Activated CD4-positive, alpha-beta T cell treated with anti-CD3 and anti-CD28 coated beads, Interleukin-2, amount 50 U/mL, for 24 hours (primary cell): ENCODE data around the gene GLDN.

Experiments used
- DNase-seq, 2 donors: peaks; one replicate each; pipeline ENCODE4 v3.0.0-alpha.2; 2020; ENCODE audit warnings: low read depth in 1 of 2, low spot score in 1 of 2

The GLDN gene

DNA sequence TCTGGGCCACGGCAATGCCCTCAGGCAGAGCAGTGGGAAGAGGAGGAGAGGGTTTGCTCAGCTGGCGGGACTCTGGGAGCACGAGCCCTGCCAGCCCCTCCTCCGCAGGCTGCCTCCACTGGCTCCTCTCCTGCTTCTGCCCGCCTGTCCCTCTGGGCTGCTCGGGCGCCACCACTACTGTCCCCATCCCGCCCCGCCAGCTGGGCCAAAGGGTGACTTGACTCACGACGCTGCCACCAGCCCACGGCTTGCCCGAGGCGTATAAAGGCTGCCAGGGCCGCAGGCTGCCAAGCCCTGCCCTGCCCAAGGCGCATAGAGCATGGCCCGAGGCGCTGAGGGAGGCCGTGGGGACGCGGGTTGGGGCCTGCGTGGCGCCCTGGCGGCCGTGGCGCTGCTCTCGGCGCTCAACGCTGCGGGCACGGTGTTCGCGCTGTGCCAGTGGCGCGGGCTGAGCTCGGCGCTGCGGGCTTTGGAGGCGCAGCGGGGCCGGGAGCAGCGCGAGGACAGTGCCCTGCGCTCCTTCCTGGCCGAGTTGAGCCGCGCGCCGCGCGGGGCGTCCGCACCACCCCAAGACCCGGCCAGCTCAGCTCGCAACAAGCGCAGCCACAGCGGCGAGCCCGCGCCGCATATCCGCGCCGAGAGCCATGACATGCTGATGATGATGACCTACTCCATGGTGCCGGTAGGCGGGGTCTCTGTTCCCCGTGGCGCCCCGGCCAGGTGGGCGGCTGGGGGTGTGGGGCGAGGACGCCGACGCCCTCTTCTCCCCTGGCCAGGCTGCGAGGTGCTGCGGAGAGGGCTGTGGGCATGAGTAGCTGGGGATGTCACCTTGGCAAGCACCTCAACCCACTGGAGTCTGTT lies at the start of gene GLDN:
TSS of gene GLDN (plus strand) at position 290 of the 861 bp plus-strand sequence. CDS start at position 320, 30 bp downstream.
- no peak for DNase-seq

DNA sequence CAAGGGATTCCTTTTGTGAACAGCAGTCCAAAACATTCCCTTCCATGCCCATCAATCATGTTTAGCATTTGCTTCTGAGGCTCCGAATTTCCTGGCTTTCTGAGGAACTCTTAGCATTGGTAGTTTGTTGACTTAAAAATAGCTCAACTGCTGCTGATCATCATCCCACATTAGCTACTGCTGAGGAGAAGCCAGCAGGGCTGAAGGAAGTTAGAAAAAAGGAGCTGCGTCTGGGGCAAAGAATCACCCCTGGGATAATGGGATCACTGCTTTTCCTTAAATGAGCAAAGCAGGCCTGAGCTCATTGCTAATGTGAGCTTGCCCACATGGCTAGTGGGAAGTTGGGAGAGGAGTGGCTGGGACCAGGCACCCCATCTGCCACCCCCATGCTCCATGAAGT lies 42.8 kb upstream of the GLDN start:
- no peak for DNase-seq

DNA sequence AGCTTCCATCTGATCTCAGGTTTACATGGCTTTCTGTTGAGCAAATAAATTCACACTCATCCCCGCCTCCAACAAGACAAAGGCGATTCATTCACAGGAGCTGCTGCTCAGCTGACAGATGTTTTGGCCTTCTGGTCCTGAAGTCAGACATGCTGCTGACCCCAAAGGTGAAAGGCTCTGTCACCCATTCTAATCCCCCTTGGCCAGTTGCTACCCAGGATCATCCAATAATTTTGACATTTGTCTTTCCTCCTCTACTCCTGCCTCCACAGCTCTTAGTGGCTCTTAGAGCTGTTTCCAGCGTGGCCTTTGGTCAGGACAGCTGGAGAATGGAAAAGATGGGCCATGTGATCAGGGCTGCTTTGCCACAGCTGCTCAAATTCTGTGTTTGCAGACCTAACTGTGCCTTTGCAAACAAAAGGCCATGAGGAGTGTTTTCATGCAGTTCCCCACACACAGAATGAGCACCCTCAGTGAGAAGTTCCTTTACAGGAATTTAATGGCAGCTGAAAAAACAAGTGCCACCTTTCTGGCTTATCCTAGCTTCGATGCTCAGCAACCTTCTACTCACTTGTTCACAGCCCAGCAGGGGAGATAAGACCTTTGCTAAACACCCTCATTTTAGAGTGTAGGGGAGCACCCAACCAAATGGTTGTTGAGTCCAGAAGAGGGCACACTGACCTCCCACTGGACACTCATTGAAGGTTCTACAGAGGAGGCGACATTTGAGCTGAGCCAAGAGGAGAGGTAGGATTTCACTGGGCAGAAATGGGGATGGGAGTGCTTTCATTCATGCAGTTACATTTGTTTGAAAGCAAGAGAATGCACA lies 42.1 kb upstream of the GLDN start:
- no peak for DNase-seq

DNA sequence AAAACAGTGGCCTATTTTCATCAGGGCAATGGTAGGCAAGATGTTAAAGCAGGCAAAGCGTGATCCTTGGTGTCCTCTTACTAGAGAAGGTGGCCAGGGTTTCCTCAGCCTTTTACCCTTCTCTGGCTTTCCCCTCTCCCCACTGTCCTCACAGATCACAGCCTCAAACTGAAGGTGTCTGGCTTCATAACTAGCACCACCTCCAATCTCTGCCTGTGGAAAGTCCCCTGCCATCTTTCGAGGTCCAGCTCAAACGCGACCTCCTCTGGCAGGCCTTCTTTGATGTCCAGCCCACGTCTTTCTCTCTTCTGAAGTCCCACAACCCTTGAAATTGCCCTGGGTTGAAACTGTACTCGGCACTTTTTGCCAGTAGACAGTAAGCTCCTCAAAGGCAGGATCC lies 39.0 kb upstream of the GLDN start:
- DNase-seq = no peak

DNA sequence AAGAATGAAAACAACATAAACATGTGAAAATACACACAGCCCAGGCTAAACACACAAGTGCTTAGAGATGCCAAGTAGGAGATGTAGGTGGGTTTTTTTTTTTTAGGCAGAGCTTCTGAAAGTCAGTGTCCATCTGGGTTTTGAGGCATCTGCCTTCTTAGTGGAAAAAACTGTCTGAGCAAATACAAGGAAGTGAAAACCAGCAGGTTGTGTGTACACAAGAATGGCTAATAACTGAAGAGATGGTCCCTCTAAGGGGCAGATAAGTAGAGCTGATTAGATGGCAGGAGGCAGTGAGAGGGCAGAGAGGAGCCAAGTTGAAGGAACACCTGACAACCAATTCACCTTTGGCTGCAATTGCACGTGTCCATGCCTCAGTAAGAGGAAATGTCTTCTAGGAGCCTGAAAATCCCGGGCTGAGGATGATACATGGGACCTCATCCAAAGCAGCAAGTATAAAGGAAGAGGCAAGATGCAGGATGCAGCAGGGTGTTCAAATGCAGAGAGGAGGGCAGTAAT lies 37.9 kb upstream of the GLDN start:
- DNase-seq = no peak

DNA sequence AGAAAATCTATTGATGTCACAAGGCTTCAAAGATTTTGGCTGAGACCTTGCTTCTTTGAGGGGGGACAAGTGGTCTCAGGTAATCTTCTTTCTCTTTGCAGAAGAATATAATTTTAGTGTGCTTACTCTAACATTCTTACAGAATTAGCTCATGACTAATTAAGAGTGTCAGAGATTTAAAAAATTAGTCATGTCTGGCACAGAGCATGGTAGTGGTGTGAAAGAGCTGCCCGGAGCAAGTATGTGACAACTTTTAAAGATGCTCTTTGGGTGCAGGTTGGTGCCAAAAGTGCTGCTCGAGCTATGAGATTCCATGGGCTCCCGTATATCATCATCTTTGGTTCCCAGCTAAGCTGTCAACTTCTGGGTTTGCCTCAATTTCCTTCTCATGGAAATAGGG lies 34.1 kb upstream of the GLDN start:
- DNase-seq = no peak

DNA sequence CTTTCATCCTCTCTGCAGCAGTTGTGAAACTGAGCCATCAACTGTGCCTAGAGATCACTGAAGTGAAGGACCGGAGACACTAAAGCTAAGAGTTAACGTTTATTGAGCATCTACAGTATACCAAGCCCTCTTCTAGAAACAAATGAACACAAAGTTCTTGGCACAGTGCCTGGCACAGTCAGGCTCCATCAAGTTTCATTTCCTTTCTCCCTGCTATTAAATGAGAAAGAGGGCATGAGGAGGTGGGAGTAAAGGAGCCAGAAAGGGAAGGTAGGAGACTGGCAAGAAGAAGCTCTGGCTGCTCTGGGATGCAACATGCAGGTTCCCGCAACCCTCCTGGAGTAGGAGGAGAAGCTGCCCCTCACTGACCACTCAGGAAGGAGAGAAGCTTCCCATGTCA lies 33.6 kb upstream of the GLDN start:
- DNase-seq = no peak

DNA sequence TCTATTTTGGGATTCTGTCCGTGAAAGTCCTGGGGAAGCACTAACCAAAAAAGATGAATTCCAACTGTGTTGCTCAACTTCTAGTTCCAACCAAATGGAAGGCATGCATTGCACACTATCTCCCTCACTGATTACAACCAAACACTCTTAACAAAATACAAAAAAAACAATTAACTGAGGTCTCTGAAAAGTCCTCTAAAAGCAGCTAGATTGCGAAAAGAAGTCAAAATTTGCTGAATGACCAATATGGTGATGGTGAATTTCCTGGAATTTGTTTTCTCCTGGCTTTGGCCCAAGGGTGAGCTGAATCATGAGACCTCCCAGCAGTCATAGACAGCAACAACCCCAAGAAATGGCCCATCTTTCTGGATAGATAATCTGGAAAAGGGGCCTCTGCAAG lies 31.4 kb upstream of the GLDN start:
- no peak for DNase-seq

DNA sequence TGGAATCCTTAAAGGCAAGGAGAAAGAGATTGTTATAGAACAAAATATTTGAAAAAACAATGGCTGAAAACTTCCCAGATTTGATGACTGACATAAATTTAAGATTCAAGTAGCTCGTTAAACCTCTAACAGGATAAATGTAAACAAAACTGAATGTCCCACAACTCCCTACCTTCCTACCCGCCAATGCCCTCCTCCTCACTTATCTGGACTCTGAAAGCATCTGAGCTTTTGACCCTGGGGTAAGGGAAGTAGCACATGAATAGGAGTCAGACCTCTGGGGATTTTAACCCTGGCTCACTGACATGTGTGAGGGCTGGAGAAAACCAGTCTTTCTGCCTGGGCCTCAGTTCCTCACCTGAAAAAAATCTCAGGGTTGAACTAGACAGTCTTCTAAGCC lies 29.9 kb upstream of the GLDN start:
- DNase-seq = no peak

DNA sequence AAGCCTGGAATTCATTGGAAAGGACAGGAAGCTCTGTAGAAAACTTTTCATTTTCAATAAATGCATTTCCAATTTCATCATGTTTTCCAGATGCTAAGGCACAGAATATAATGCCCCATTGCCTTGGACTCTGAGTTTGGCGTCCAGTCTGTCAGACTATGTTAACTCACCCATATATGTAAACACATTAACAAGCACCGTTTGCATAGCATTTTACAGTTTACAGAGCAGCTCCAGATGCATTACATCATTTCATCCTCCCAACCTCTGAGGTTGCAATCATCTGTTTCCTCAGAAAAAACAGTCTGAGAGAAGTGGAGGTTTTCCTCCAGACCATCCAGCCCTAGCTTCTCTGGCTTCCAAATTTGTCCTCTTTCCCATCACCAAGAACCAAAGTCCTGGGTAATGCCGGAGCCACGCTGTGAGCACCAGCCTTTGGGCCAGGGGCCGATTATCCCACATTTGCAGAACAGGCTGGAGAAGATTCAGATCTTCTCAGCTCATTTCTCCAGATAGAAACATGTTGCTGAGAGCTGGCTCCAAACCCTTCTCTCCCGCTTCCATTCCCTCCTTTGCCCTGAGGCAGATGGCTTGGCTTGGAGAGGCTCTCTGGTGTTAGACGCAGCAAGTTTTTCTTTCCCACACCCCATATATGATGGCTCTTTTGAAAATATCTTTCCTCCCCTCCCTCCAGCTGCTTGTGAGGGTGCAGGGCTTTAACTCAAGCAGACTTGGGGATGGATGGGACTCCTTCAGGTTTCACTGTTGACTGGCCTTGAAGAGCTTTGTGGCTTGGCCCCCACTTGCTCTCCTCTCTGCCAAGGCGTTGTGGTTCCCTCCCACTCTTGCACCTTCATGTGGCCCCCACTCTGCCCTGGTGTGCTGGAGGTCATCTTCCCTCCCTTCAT lies 29.0 kb upstream of the GLDN start:
- DNase-seq = no peak

DNA sequence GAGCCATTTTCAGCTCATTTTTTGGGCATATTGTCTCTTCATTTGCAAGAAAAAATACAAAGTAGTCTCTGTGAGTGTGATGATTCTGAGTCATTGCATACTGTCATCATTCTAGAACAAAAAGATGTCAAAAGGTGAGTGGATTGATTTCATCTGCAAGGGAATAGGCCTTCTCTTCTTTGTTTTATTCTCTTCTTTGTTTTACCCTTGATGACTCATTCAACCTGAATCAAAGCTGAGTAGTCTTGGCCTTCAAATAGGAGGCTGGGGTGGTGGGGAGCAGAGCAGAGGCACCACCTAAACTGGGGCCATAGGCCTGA lies 28.4 kb upstream of the GLDN start:
- no peak for DNase-seq

DNA sequence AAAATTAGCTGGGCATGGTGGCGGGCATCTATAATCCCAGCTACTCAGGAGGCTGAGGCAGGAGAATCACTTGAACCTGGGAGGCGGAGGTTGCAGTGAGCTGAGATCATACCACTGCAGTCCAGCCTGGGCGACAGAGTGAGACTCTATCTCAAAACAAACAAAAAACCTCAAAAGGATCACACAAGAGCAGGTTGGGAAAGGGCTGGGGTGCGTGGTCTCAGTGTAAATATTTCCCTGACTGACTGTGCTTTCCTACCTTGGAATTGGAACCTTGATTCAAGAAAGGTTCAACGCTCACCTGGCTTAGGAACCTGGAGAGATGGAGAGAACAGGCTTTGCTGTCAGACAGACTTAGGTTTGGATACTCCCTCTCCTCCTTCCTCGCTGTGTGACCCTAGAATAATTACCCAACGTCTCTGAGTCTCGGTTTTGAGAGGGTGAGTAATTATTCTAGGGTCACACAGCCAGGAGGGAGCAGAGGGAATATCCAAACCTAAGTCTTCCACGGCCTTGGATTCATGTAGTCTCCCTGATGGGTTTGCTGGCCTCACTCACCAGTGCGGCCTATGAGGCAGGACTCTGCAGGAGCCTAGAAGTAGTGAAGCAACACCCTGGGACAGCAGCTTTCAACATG lies 27.7 kb upstream of the GLDN start:
- no peak for DNase-seq

DNA sequence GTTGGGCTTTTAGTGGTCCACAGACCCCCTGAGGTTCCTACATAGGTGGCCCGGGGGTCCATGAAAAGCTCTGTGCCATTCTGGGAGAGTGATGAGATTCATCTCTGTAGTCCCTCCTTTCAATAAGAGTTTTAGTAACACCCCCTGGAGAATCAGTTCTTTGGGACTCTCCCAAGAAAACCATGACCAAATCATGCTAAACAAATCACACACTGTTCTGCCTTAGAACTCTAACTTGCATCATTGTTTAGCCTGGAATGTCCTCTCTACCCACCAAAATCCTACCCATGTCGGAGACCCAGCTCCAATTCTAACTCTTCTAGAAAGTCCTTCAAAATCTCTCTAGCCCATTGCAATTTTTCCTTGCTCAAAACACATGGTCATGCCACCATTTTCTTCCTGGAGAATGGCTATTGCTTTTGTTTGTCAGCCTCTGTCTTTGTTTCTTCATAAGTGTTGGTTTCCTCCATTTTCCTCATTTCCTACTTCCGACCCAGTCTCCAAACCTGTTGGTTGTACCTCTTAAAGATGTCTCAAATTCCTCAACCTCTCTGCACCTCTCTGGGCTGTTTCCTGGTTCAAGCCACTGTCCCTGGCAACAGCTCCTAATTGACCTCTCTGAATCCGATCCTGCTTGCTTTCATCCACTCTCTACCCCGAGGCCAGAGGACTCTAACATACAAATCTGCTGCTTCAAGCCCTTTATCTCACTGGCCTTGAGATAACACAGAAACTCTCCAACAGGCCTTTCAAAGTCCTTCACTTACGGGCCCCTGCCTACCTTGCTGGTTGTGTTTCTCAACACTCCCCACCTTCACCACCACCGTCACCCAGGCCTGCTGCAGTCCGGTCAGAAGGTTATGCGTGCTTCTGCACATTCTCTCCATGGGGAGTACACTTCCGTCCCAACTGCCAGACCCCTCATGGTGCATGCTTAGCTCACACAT lies 26.8 kb upstream of the GLDN start:
- DNase-seq = no peak

DNA sequence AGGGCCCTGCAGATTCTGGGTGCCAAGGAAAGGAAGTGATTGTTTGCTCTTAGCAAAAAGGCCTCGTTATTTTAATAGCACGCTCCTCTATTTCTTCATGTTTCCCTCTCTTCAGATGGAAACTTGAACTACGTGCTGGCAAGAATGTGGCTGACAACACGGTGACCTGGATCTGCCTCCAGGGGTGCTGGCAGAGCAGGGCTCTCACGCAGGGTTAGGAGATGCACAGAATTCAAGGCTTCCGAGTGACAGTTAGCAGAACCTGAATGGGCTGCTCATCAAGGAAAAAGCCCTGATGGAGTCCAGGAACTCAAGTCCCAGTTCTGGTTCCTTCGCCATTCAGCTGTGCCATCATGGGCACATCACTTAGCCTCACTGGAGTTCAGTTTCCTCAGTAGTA lies 25.7 kb upstream of the GLDN start:
- no peak for DNase-seq

DNA sequence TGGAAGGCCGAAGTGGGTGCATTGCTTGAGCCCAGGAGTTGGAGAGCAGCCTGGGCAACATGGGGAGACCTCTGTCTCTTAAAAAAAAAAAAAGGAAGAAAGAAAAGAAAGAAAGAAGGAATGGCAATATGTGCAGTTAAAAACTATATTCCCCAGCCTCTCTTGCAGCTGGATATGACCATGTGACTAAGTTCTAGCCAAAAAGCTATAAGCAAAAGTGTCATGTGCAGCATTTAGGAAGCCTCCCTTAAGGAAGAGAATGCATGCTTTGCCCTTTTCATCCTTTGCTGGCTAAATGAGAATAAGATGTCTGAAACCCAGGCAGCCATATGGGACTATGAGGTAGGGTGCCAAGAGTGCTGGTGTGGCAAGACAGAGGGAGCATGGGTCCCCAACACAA lies 24.8 kb upstream of the GLDN start:
- DNase-seq = no peak

DNA sequence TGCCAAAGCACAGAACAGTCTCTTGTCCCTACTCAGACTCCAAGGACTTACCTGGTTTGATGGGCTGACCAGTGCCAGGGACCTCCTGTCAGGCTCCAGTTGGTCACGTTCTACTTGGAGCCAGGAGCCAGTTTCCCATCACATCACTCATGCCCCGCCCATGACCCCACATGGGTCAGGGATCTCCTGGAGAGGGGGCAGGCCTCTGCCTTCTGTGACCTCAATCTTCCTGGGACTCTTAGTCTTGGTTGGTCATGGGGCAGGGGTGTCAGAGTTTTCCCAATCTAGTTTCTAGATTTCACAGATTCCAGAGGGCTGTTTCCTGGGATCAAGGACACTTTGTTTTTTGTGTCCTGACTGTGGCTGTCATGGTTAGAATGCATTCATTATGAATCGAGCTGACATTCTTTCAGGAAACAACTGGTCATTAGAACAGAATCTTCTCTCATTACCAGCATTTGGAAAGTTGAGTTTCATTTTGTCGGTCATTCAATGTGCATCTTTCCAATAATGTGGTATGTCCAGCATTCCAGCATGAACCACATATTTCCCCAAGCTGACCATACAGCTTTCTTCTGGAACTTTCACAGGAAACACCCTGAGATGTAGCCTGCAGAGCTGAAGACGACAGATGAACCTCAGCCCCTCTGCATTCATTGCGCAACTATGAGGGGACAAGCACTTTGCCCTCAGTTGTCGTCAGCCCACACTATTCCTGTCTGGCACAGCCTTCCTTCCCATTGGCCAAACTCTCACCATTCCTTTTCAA lies 22.9 kb upstream of the GLDN start:
- DNase-seq = no peak

DNA sequence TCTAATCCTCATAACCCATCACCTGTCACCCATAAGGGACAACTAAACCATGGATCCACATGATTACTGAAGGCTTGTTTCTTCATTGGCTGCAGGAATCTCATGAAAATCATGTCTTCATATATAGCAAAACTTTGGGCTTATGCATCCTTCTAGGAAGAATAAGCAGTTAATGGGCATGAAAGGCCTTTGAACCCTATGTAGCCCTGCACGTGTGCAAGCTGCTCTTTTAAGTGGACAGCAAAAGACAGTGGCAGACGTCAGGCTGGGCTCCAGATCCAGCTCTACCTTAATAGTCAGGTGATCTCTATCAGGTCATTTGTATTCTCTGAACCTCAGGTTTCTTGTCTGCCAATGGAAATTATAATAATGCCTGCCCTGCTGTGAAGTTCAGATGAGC lies 21.9 kb upstream of the GLDN start:
- no peak for DNase-seq

DNA sequence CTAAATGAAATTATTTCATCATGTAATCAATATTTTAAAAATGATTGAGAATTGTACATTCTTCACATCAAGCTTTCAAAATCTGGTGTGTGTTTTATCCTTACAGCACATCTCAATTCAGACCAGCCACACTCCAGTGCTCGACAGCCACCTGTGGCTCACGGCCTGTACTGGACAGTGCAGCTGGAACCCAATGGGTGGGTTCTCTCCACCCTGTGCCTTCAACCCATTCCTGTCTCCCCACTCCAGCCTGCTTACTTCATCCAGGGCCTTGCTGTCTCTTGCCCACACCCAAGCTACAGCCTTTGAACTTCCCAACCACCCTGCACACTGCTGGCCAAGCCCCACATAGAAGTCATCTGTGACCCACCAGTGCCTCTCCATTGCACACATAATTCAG lies 20.6 kb upstream of the GLDN start:
- DNase-seq = no peak

DNA sequence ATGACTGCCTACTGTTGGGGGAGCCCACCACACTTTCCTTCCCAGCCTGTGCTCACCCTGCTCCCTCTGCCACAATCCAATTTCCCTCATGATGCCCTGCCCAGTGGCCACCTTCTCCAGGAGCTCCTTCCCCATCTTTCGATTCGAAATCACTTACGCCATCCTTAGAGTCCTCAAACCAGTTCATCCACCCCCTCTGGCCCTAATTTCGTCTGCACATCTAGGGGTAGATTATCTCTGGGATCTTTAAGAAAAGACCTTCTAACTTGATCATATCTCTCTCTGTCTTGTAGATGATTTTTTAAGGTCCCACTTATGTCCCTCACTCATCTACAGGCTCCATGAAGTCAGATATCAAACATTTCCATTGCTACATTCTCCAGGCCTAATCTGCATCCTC lies 20.1 kb upstream of the GLDN start:
- no peak for DNase-seq
